ENCODE measurements around the gene RGS6.

Gene RGS6

DNA sequence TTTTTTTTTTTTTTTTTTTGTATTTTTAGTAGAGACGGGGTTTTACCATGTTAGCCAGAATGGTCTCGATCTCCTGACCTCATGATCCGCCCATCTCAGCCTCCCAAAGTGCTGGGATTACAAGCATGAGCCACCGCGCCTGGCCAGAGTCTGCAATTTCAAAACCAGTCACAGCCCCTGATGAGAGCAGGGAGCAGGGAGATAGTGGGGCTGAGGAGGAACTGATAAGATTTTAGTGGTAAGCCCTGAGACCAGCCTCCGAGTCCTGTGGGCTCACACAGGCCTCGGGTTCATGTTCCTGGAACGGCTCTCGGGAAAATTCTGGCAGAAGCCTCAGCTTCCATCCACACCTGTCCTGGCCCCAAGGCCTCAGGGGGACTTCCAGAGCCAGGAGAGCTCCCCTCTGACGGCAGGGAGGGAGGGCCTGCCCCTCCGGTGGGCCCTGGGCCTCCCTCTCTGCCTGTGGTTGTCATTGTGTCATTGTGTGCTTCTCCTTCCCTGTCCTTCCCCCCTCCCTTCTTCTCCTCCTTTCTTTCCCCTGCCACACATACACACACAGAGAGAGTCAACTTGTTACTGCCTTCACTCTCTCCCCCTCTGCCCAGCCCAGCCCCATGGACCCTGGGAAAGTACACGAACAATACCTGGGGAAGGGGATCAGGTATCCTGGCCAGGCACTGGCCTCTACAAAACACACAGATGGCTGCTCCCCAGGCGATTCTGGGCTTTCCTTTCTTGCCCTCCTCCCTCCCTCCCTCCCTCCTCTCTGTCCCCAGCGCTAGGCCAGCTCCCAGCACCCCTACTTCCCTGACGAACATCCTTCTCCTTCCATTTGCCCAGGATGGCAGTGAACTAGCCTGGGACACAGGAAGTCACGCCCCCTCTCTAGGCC lies 667.6 kb downstream of the RGS6 start:
- DNase-seq = no peak

DNA sequence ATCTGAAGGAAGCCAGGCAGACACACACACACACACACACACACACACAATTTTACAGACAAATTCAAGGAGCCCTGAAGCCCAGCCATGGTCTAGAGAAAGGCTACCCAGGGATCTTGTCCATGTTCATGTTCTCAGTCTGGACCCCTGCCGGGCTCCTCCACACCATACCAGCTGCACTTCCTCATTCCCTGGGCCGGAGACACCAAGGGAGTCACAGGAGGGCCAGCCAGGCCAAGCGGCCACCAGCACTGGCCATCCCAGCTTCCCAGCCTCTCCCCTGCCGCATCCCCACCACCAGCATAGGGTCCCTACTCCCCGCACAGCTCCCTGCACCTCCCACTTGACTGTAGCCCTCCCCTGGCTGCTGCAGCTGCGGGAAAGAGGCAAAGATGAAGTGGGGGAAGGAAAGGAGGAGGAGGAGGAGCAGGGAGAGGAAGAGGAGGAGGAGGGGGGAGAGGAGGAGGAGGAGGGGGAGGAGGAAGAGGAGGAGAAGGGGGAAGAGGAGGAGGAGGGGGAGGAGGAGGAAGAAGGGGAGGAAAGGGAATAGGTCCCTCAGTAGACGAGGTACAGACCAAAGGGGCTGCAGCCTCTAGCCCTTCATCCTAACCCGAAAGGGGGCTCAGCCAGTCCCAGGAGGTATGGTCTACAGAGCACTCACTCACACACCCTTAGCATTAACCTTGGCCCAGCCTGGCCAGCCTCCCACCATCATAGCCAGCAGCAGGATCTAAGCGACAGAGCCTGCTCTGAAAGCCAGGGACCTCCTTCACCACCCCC lies 668.5 kb downstream of the RGS6 start:
- no peak for DNase-seq

DNA sequence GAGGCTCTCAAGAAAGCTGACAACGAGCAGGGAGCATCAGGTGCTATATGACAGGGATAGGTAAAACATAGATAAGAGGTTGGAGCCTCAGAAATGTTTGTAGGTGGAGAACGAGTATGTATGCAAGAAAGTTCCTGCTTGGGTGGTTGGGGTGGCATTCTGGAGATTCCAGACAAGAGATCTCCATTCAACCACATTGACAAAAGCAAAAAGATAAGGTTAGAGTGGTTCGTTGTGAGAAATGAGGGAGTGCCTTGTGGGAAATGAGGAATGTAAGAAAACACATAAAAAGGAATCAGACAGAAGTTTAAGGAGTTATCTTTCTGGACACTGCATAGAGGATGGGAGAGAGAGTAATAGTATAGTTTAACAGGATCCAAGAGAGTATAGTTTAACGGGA lies 671.4 kb downstream of the RGS6 start:
- DNase-seq = no peak

DNA sequence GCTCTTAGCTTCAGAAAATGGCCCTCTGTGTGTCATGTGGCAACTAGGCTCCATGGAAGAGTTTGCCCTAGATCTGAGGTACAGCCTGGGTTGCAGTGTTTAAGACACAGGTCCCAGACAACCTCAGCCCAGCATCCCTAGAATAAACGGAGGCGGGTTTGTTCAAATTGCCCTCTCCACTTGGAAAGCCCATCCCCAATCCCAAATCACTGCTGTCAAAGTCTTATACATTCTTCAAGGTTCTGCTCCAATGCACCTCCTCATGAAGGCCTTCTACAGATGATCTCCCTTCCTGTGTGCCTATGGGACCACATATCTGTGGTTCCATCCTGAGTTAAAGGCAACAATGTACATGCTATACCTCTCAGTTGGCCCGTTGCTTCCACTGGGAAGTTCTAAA lies 671.9 kb downstream of the RGS6 start:
- DNase-seq = no peak

DNA sequence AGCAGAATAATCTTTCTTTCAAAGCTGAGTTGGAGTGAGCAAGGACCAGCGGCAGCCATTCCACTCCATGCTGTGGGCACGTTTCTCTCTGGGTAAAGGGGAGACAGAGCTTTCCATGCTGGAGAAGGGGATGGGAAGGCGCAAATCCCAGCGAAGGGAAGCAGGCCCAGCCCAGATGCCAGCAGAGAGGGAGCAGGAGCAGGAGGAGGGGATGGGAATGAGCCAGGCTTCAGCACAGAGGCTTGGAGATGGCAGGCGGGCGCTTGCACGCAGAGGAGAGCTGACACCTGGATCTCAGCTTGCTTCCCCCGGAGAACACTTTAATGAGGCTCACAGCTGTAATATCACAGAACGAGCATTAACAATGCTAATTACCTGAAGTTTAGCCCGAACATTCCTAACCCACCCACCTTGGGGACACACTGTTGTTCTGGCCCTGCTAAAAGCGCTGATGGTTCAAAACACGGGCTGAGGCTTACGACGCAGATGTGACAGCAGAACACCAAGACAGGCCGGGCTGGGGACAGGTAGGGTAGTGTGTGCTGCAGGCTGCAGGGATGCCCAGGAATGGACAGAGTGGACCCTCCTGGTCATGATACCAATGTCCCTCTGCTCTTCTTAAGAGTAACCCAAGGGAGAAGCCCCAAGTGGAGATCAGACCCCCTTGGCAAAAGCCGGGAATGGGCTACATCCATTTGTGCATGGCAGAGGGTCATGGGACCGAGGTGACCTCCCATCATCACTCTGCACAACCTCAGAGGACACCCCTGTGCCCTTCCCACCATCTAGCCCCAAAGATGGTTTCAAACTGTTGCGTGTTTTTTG lies 673.1 kb downstream of the RGS6 start:
- no peak for DNase-seq

DNA sequence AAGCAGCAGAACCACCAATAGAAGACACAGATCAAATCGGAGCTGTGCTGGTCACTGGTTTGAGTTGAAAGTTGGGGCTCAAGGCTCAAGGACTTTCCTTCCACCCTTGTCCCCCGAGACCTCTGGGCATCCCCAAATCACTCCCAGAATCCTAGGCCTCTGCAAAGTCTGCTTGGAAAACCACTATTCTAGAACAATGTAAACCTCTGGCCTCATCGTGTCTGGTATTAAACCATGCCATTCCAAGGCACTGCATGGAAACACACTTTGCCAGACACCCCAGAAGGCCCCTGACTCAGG lies 673.6 kb downstream of the RGS6 start:
- no peak for DNase-seq

DNA sequence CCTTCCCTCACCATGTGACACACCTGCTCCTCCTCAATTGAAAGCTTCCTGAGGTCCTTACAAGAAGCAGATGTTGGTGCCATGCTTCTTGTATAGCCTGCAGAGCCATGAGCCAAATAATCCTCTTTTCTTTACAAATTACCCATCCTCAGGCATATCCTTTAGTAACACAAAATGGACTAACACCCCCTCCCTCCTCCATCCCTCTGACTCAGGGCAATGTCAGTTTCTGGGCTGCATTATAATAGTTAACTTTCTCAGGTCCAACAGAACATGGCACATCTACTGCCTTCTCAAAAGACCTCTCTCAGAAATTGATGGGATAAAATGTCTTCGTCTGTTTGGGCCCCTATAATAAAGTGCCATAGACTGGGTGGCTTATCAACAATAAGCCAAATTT lies 674.6 kb downstream of the RGS6 start:
- no peak for DNase-seq

DNA sequence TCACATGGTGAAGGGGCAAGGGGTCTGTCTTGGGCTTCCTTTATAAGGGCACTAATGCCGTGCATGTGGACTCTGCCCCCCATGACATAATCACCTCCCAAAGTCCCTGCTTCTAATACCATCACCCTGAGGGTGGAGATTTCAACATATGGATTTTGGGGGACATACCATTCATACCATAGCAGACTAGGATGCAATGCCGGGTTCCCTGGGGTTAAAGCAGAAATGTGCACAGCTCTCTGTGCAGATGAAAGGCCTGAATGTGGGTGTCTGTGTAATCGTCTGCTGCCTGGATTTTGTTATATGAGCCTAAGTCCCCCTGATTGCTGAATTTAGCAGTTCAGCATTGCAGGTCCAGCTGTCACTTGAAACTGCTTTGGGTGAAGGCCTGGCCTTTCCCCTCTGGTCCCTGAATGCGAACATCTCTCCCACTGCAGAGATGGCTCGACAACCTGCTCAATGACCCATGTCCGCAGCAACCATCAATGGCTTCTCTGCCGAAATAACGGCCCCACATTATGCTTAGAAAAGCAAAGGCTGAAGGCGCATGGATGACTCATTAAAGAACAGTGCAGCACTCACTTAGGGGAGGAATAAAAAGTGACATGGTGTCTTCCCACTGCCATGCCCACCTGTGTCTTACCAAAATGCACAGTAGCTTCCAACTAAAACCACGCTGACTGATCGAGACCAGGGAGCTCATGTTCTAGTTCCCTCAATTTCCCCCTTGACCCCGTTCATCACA lies 675.3 kb downstream of the RGS6 start:
- no peak for DNase-seq

DNA sequence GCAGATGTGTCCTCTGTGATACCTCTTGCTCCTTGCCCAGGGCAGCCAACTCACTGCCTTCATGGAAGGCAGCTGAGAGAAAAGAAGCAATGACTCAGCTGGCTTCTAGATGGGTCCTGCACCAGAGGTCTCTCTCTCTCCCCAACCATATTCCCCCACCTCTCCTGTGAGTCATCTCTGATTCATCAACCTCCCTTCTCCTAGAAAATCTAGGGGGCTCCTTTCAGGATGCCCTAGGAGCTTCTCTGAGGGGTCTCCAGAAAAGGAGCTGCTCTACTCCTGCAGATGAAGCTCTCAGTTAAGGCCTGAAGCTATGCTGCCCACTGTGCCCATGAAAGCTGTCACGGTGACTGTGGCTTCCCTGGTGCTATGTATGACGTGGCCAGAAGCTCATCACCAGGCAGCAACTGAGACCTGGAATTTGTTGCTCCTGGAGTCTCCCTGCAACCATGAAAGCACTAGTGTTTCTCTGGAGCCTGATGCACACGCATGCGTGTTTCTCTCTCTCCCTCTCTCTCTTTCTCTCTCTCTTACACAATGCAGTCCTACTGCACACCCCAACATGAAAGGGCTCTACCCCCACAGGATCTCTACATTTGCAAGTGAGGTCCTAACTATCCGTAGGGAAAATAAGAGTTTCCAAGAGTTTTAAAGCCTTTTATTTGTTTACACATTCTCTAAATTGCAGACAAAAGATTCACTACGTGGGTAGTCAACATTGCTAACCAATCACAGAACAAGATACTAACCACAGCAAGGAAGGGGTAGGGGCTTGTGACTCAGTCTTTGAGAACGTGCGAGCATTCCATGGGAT lies 676.4 kb downstream of the RGS6 start:
- DNase-seq = no peak

DNA sequence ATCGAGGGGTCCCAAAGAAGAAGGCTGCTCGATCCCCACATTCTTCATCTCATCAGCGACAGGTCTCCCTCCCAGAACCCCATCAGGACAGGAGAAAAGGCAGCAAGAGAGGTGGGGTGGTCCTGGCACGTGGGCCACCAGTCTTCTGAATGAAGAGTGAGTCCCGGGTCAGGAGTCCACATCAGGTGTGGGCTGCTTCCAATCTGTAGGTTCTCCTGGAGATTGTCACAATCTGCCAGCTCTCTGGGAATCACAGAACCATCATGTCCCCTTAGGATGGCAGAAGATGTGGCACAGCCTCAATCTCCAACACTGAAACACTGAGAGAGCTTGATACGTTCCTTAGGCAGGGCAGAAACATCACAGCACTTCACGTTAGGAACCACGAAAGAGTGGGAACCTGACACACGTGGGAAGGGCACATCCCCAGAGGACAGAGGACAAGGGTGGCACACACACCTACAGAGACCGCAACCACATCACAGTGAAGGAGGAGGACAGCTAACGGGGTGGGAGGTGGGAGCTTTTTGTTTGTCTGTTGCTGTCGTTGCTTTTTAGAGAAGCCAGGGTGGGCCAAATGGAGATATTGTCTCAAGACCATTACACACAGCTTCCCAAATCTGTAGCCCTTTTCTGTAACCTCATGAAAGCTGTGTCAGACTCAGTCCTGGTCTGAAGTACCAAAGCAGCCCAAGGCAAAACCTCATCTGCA lies 677.1 kb downstream of the RGS6 start:
- DNase-seq = no peak

DNA sequence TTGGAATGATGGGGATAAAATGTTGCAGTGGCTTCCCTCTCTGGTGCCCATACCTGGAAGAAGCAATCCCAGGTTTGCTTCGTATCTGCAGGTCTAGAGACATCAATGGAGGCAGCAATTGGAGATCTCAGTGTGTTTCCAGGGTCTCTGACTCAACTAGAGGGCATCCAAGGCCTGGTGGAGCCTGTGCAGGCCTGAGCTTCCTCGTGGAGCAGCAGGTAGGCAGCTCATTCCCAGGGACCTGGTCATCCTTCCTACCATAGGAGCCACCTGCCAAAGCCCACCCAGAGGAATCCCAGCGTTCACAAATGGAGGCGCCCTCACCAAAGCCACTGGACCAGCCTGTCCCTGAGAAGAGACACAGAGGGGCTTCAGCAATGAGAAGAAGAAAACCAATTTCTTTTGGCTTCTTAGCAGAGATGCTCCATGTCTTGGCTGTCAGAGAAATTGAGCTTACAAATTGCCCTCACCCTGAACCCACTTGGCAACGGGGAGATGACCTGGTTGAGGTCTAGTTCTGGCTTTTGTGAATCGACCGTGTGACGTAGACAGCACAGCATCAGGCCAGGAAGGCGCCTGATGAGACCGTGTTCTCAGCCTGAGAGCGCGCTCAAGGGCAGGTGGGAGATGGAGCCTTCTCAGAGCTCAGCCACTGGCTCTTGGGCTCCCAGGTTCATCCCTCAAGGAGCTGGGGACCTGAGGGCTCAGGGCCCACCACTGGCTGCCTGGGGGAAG lies 678.0 kb downstream of the RGS6 start:
- DNase-seq = no peak

DNA sequence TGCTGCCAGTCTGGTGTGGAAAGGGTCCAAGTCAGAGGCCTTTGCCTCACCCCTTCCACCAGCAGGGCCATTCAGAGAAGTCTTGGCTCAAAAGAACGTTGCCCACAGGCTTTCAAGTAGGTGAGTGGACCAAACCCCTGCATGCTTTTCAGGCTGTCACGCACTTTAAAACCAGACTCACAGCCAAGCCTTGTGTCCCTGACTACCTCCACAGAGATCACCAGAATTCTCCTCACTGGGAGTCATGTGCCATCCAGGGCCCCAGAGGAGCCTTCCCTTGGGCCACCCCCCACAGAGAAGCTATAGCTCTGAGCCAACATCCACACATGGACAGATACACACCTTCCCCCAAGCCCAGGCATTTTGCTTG lies 678.6 kb downstream of the RGS6 start:
- no peak for DNase-seq

DNA sequence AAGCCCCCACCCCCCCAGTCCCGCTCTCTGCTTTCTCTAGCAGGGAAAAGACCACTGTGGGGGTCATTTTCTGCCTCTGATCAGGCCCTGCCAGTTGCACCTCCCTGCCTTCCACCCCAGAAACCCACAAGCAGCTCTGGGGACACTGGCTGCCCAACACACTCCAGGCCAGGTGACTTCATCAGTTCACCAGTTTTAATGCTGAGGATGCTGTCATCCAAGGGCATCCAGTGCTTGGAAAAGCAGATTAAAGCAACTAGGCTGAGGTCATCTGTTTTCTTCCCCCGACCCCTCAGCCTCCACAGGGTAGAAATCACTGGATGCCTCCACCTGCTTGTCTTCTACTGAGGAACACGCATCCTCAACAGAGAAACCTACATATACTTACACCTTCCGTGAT lies 679.3 kb downstream of the RGS6 start:
- no peak for DNase-seq

DNA sequence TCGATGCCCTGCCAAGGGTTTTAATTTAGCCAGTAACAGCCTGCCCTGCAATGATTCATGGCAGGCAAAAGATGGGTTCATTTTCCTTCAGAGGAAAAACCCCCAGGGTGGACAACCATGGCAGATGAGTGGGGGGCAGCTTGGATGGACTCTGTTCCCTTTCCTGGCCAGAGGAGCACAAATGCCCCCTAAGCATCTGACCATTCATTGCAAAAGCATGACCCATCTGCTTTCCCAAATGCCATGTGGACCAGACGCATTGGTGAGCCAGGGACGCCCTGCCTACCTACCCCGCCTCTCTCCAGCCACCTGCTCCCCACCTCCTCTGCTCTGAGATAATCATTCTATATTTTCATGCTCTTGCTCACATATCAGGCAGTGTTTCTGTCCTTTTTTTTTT lies 679.8 kb downstream of the RGS6 start:
- DNase-seq = no peak

DNA sequence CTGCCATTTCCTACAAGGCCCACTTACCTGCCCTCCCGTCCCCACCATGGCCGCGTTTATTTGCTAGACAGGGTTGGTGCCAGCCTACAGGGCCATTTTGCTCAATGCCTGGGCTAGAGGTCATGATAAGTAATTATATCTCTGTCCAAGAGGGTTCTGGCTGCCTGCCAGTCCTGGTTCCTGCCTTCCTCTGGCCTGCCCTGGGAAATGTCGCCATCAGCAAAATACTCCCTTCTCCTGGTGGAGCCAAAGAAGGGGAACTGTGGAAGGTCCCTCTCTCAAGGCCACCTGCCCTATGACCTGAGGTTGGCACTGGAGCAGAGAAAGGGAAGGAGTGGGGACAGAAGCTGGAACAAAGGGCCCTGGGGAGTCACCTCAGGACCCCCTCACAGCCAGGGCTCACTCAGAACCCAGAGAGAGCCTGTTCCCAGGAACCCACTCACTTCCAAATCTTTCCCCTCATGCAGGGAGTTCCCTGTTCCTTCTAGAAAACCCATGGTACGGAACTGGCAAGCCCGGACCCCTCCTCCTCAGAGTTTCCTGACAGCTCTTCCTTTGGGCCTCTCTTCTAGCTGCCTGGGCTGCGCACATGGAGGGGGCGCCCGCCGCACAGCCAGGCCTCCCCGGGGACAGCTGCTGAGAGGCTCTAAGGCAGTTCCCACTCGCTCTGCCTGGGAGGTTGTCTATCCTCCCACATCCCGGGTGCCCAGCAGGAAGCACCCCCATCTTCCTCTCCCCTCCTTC lies 681.2 kb downstream of the RGS6 start:
- no peak for DNase-seq

DNA sequence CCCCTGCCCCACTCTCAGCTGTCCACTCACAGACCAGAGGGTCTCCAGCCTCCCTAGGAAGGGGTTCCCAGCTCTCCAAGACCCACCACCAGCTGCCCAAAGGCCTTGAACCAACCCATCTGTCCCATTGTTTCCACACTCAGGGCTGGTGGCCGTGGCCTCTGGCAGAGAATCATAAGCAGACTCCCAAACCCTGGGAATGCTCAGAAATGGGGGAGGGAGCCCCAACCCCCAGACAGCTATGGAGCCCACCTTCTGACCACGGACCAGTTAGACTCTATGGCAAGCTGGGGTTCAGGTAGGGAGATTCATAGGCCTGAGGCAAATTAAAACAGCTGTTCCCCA lies 681.7 kb downstream of the RGS6 start:
- no peak for DNase-seq

DNA sequence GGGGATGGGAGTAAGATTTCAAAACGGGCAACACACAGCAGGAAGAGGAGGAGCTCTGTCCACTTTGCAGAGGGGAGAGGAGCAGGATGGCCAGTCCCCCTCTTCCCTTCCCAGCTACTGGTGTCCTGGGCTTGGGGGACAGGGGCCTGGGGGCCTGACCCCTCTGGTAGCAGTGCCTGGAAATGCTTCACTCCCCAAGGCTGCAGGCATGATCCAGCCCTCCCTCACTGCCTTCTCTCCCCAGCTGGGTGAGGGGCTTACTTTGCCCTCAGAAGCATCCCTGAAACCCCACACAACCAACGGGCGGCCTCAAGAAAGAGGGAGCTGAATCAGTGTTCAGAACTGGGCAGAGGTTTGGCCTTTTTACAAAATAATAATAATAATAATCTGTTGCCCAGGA lies 682.1 kb downstream of the RGS6 start:
- DNase-seq = no peak

DNA sequence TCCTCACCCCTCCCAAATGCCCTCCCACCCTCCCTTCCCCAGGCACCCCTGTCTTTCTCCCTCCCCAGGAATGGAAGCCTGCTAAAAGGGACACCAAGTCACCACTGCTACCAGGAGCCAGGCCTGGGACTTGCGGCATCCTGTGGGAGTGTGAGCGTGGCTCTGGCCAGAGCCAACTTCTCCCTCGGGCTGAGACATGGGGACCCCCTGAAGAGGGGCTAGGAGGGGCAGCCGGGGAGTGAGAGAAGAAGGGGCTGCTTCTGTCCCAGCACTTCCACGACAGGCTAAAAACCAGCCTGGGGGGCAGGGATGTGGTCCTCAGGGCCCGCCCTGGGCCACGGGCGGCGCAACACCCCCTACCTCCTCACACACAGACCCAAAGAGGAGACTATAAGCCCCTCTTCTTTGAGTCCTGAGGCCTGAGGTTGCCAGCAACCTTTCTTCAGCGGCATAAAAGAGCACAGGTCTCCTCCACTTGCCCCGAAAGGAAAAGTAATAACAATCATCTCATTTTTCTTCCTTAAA lies 682.7 kb downstream of the RGS6 start:
- DNase-seq = no peak

DNA sequence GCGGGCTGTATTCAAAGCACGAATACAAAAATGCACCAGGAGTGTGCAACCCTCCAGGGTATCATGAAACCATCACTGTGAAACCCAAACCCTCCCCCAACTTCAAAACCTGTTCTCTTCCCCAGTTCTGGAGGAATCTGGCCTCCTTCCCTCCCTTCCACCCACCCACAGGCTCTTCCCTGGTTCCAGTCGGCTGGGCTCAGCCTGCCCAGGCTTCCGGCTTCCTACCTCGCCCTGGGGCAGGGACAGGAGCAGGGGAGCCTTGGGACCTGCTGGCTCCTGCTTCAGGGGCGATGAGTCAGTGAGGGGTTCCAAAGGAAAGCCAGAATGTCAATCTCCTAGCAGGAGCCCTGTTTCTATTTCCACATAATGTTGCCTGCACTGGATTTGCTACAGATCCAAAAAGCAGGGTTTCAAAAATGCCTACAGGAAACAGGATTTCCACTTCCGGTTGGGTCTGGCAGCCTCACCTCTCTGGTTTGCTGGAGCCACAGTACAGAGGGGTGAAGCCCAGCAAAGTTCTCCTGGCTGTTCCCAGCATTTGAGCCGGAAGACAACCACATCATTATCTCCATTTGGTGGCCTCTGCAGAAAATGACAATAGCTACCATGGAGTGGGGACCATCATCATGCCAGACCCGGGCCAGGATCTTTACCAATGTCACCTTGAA lies 683.4 kb downstream of the RGS6 start:
- no peak for DNase-seq

Data from activated effector memory CD4-positive, alpha-beta T cell treated with Interleukin-2 at 50 U/mL for 16 hours (primary cell).